Measurements from ENCODE around the gene SYNE4. TPM values are rescaled to one million over a fixed set of nuclear protein-coding genes. Genes with fewer than 3 reads are reported as not detected.

SYNE4 gene
- total RNA-seq, 1 donor from 2014 or later = 2.3 TPM

DNA sequence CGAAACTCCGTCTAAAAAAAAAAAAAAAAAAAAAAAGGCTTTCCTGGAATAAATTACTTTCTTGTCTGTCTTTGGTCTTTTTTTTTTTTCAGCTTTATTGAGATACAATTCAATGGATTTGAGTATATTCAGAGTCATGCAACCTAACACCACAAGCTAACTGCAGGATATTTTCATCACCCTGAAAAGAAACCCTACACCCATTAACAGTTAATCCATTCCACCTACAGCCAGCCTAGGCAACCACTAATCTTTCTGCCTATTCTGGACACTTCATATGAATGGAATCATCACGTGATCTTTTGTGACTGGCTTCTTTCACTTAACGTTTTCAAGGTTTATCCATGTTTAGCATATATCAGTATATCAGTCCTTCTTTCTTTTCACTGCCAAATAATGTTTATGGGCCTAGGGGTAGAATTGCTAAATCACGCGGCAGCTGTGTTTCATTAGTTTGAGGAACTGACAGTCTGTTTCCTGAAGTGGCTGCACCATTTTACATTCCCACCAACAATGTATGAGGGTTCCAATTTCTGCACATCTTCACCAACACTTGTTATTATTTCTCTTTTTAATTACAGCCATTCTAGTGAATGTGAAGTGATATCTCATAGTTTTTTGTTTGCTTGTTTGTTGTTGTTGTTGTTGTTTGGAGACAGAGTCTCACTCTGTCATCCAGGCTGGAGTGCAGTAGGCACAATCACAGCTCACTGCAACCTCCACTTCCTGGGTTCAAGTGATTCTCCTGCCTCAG lies 52.6 kb downstream of the SYNE4 start:
- H3K4me1 Mint-ChIP-seq = no peaks in the 10 kb centered on the region
- Histone ChIP-seq H2AFZ (replicated peaks) (no peak overlapping the region), H3K79me2 (ENCODE audit: low read depth) (no peaks in the 10 kb centered on the region), H3K4me1 (no peaks in the 10 kb centered on the region), H3F3A (ENCODE audit: low read depth) (no peaks in the 10 kb centered on the region), H3K9me3 (ENCODE audit: low read depth) (no peaks in the 10 kb centered on the region), H3K27ac (no peak overlapping the region), H4K20me1 (ENCODE audit: low read depth) (no peaks in the 10 kb centered on the region), H3K9ac (no peak overlapping the region), H3K27me3 (peaks cover 51% of the 10 kb centered on the region), H3K4me3 (no peak overlapping the region), H3K4me2 (no peak overlapping the region), H3K36me3 (no peaks in the 10 kb centered on the region)
- DNase-seq (ENCODE audit: low spot score) = no peak
- H3K9me3 Mint-ChIP-seq = peaks cover 4% of the 10 kb centered on the region
- H3K4me3 Mint-ChIP-seq = no peak overlapping the region
- TF ChIP-seq EZH2 (IDR thresholded peaks at IDR 0.05) (no peak), EZH2phosphoT487 (IDR thresholded peaks at IDR 0.05) (no peak)
- TF ChIP-seq, protein P1, sequence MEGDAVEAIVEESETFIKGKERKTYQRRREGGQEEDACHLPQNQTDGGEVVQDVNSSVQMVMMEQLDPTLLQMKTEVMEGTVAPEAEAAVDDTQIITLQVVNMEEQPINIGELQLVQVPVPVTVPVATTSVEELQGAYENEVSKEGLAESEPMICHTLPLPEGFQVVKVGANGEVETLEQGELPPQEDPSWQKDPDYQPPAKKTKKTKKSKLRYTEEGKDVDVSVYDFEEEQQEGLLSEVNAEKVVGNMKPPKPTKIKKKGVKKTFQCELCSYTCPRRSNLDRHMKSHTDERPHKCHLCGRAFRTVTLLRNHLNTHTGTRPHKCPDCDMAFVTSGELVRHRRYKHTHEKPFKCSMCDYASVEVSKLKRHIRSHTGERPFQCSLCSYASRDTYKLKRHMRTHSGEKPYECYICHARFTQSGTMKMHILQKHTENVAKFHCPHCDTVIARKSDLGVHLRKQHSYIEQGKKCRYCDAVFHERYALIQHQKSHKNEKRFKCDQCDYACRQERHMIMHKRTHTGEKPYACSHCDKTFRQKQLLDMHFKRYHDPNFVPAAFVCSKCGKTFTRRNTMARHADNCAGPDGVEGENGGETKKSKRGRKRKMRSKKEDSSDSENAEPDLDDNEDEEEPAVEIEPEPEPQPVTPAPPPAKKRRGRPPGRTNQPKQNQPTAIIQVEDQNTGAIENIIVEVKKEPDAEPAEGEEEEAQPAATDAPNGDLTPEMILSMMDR (IDR thresholded peaks at IDR 0.05) = no peak
- H3K36me3 Mint-ChIP-seq = no peaks in the 10 kb centered on the region
- H3K27ac Mint-ChIP-seq = no peak overlapping the region
- H3K27me3 Mint-ChIP-seq (ENCODE audit: insufficient read depth, low read depth) = peaks cover 24% of the 10 kb centered on the region

Small RNAs within 50 kb of the gene (small RNA-seq; reads per million reads assigned to genes)
- not detected for gene AF038458.1

Other genes with a start within 250 kb of the SYNE4 start
- 6.5 and 15.1 TPM in 2 replicates for gene ARHGAP33, start 233.2 kb downstream of the SYNE4 start, total RNA-seq (ENCODE audit: low replicate concordance)
- not detected in 2 replicates for gene PRODH2, start 196.0 kb downstream of the SYNE4 start, total RNA-seq (ENCODE audit: low replicate concordance)
- gene NPHS1, start 156.3 kb downstream of the SYNE4 start, total RNA-seq (ENCODE audit: low replicate concordance) = 0.40 and 0.62 TPM in 2 replicates
- gene KIRREL2, start 151.9 kb downstream of the SYNE4 start, total RNA-seq (ENCODE audit: low replicate concordance) = 2.4 and 5.5 TPM in 2 replicates
- 89.5 and 191 TPM in 2 replicates for gene APLP1, start 140.2 kb downstream of the SYNE4 start, total RNA-seq (ENCODE audit: low replicate concordance)
- gene NFKBID, start 108.3 kb downstream of the SYNE4 start, total RNA-seq (ENCODE audit: low replicate concordance) = 1.3 and 4.7 TPM in 2 replicates
- not detected in 2 replicates for gene HCST, start 106.3 kb downstream of the SYNE4 start, total RNA-seq (ENCODE audit: low replicate concordance)
- not detected in 2 replicates for gene TYROBP, start 100.5 kb downstream of the SYNE4 start, total RNA-seq (ENCODE audit: low replicate concordance)
- 2.3 and 9.5 TPM in 2 replicates for gene LRFN3, start 72.4 kb downstream of the SYNE4 start, total RNA-seq (ENCODE audit: low replicate concordance)
- gene SDHAF1, start 13.6 kb downstream of the SYNE4 start, total RNA-seq (ENCODE audit: low replicate concordance) = 4.6 and 18.6 TPM in 2 replicates
- gene ALKBH6, start 5.4 kb upstream of the SYNE4 start, total RNA-seq (ENCODE audit: low replicate concordance) = 16.3 and 22.5 TPM in 2 replicates
- 8.2 and 17.7 TPM in 2 replicates for gene CLIP3, start 24.1 kb upstream of the SYNE4 start, total RNA-seq (ENCODE audit: low replicate concordance)
- gene THAP8, start 45.5 kb upstream of the SYNE4 start, total RNA-seq (ENCODE audit: low replicate concordance) = 6.7 and 9.5 TPM in 2 replicates
- gene WDR62, start 46.1 kb upstream of the SYNE4 start, total RNA-seq (ENCODE audit: low replicate concordance) = 12.0 and 22.4 TPM in 2 replicates
- not detected in 2 replicates for gene OVOL3, start 102.3 kb upstream of the SYNE4 start, total RNA-seq (ENCODE audit: low replicate concordance)
- gene POLR2I, start 106.1 kb upstream of the SYNE4 start, total RNA-seq (ENCODE audit: low replicate concordance) = 44.0 and 67.1 TPM in 2 replicates
- gene TBCB, start 106.7 kb upstream of the SYNE4 start, total RNA-seq (ENCODE audit: low replicate concordance) = 166 and 250 TPM in 2 replicates
- 146 and 258 TPM in 2 replicates for gene CAPNS1, start 131.3 kb upstream of the SYNE4 start, total RNA-seq (ENCODE audit: low replicate concordance)
- not detected in 2 replicates for gene COX7A1, start 143.6 kb upstream of the SYNE4 start, total RNA-seq (ENCODE audit: low replicate concordance)
- gene ZNF565, start 205.9 kb upstream of the SYNE4 start, total RNA-seq (ENCODE audit: low replicate concordance) = 3.1 and 6.2 TPM in 2 replicates
- 167 and 282 TPM in 2 replicates for gene ZNF146, start 206.3 kb upstream of the SYNE4 start, total RNA-seq (ENCODE audit: low replicate concordance)